LHCN-M2 (cell line): ENCODE results near the gene EHD4. TPM values are rescaled to one million over a fixed set of nuclear protein-coding genes. Genes with fewer than 3 reads are reported as not detected.

Source experiments
- DNase-seq: peaks from one replicate; pipeline ENCODE4 v3.0.0-alpha.2; 2012; ENCODE audit warnings: low read depth
- total RNA-seq: library from RNA; depleted of rRNA; stranded (reverse); fragments of >200 nt; gene quantifications from 2 replicates; pipeline ENCODE4 v1.2.3, GENCODE V29; 2014

Gene EHD4
- total RNA-seq, 1 experiment from 2014 or later: 19.8 TPM

DNA sequence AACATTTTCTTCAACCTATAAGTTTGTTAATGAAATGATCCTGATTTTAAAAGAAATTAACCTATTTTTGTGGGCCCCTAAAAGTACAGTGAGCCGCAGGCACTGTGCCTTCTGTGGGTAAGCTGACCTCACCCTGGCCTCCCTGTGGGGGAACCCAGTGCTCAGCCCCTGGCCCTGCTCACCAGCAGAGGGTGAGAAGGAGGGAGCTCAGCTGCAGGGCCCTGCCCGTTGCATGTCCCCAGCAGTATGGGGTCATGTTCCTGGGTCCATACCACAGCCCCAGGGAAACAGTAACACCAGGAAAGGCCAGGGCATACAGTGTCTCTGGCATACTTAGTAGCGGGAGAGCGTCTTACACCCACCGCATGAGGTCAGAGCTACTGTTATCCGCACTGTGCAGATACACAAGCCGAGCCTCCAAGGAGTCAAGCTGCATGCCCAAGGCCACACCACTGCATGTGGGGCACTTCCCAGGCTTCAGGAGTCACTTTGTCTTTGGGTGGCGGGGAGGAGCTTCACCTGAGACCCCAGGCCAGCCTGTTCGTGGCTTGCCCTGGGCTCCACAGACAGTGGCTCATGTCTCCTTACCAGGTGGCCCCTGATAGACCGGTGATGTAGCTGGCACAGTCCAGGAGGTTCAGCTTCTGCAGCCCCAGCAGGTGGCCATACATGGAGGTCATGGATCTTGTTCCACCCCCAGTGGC is 22.6 kb upstream of the EHD4 start:
- no peak for DNase-seq

DNA sequence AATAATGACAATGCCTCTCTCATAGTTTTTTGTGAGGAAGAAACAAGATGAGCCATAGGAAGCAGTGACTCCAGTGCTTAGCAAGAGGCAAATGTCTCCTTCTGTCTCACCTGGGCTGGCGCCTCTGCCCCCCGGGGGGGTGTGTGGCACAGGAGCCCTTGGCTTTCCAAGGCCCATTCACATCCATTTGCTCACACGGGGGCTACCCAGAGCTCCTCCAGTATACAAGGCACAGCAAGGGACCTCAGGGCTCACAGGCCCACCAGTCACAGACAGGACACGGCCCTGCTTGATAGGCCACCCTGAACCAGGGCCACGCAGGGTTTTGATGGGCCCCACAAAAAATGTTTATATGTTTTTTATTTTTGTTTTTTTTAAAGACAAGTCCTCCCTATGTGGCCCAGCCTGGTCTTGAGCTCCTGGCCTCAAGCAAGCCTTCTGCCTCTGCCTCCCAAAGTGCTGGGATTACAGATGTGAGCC is 21.9 kb upstream of the EHD4 start:
- DNase-seq: no peak

DNA sequence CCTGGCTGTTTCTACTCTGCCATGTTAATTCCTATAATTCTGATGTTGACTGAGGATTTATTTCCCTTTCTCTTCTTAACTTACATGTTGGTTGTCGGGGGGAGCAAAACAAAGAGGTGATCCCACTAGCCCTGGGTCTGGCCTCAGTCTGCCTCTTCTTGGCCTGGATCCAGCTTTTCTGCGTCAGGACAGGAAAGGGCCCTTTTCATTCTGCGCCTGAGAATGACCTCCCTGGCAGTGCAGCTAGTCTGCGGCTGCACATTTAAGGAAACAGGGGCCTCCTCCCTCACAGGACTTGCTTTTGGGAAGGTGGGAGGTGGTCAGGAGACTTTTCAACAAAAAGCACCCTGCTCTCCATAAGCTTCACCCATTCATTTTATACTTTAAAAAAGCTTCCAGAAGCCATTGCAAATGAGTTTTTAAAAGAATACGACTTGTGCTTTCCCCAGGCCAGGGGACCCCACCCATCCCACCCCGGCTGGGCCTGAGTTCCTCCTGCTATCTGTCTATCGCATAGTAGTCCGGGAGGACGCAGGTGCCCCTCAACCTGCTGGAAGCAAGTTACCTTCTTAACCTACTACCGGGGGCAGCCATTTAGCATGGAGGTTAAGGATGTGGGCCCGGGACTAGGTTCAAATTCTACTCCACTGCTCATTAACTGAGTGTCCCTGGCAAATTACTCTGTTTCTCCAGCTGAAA is 21.3 kb upstream of the EHD4 start:
- DNase-seq: no peak

DNA sequence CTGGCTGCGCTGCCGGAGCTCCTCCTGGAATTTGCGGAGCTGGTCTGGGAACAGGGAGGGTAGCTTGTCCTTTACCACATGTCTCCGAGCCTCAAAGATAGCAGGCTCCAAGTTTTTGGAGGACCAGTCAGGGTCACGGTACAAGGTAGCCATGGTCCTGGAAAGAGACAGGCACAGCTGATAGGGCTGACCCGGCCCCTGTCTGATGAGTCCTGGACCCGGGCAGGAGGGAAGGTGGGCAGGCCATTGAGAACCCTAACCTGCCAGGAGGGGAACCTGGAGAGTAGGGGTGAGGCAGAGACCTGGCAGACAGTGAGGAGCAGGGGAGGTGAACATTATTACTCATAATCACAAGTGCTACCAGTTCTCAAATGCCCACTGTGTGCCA is 20.4 kb upstream of the EHD4 start:
- no peak for DNase-seq

DNA sequence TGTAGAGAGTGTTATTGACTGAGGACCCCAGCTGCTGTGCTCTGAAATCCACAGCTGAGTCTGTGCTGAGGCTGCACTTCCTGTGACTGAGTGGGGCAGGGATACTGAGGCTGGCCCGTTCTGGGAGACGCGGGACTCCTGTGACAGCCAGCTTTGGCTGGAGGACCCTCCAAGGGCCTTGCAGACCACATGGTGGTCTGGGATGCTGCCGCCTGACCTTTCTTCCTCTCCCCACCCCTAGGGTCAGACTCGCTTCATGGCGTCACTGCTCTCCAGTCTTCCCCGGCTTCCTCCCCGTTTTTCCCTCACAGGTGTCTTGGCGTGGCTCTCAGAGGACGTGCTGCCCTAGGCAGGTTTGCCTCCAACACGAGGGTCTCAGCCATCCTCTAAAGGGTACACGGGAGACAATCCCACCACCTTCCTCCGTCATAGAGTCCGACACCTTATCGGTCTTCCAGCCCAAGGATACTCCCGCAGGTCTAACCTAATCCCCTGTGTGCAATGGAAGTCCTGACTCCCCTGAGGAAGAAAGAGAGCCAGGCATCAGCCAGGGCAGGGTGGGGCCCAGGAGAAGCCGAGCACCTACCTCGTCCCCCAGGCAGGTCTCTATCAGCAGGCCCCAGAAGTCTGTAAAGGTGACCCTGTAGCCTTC is 19.9 kb upstream of the EHD4 start:
- no peak for DNase-seq

DNA sequence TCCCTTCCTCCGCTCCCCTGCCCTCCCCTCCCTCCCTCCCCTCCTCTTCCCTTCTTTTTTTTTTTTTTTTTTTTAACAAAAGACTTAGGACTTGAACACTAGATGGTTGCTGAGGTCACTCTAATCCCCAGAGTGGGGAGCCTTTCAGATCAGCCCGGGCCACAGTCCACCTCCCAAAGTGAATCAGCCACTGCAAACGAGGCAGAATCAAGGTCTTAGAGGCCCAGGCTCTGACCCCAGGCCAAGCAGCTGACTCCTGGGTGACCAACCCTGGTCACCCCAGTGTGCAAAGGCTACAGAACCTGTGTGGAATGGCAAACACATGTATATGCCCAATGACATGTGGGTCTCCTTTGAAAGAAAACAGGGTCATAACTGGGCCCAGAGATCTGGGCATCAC is 18.3 kb upstream of the EHD4 start:
- no peak for DNase-seq

DNA sequence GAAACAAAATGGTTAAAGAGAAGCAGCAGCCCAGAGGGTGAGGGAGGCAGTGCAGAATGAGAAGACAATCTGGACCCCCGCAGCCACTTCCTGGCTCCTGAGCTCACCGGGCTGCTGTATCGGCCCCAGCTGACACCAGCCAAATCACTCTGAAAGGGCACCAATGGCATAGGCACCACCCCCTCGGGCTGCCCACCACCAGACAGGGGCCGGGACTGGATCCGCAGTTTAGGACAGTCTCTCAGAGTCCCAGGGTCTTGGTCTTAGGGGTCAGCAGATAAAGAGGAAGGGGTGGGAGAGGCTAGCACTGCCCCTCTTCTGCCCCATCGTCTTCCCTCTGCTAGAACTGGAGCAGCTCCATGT is 17.9 kb upstream of the EHD4 start:
- DNase-seq: no peak

DNA sequence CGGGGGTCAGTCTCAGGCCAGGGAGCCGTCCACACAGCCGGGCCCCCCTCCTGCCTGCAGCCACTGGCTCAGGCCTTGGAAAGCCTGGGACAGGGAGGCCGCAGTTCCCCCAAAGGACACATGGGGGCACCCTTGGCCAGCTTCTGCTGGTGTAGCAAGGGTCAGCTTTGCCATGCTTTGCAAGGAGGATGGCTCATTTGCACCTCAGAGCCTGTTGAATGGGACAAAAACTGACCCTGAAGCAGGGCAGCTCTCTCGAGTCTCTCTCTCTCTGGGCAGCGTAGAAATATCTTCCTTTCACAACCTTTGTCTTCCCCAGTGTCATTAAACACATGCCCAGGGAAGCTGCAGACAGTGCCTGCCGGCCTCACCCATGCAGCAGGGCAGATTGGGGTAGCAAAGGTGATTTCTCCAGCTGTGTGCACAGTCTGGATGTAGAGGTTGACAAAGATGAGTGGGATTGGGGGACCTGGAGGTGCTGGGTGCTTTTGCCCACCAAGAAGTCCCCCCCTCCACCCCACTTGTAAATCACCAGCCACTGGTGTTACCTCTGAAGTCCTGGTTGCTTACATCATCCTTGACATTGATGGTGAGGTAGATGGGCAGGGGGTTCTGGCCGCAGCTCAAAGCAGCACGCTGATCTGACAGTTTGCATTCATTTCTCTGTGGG is 17.4 kb upstream of the EHD4 start:
- DNase-seq: peak; percentile 53

DNA sequence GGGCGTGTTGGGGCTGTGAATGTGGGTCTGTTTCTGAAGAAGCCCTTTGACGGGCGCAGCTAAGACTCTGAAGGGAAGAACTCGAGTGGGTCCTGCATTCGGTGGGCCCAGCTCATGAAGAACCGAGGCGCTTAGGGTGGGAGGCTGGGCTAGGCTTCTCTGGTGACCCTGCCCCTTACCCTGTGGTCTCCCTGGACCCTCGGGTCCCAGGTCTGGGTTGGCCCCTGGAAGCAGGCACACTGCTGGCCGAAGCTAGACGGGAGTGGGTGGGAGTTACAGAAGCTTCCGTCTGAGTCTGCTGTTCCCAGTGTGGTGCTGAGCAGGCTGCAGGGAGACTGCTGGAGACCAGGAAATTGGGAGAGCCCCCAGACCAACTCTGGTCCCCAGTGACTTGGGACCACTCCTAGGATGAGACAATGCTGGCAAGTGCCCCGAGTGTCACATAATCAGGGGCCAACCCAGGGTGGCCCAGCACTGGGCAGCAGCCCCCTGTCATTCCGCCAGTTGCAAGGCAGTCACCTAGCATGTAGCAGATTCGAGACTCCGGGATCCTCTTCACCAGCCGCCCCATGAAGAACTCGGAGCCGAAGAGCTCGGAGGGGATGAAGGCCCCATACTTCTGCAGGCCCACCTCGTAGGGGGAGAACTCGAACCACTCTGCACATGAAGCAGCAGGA is 16.7 kb upstream of the EHD4 start:
- DNase-seq: no peak

DNA sequence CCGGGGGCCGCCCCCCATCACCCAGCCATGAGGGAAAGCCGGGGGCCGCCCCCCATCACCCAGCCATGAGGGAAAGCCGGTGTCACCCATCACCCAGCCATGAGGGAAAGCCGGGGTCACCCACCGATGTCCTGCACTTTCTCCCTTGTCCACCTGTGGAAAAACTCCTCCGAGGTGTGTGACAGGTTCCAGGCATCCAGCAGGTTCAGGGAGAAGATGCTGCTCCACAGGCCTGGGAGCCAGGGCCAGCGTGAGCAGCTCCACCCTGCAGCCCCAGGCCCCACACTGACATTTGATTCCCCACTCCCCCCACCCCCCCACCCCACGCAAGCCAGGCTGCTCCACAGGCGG is 15.5 kb upstream of the EHD4 start:
- DNase-seq: no peak

DNA sequence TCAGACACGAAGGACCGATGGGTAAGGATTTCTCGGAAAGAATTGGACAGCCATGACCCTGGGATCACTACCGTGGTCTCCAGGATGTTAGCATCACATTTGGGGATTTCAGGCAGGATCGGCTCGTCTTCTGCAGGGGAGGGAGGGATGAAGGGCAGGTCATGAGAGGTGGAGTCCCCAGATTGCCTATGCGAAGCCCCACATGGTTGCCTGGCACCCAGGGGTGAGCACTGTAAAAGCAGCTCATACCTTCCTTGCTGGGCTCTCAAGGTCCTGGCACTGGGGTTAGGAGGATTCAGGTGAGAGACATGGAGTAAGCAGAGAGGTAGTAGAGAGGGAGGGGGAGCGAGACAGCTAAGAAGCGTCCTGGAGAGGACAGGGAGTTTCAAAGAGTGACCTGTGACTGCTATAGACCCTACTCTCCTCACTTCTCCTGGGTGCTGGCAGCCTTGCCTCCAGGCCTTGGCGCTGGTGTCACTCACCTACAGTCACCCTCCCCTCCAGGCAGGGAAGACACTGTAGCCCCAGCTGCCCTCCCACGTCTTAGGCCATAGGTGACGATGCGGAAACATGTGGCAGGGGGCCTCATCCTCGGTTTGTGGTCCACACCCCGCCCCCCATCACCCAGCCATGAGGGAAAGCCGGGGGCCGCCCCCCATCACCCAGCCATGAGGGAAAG is 15.0 kb upstream of the EHD4 start:
- DNase-seq: no peak

DNA sequence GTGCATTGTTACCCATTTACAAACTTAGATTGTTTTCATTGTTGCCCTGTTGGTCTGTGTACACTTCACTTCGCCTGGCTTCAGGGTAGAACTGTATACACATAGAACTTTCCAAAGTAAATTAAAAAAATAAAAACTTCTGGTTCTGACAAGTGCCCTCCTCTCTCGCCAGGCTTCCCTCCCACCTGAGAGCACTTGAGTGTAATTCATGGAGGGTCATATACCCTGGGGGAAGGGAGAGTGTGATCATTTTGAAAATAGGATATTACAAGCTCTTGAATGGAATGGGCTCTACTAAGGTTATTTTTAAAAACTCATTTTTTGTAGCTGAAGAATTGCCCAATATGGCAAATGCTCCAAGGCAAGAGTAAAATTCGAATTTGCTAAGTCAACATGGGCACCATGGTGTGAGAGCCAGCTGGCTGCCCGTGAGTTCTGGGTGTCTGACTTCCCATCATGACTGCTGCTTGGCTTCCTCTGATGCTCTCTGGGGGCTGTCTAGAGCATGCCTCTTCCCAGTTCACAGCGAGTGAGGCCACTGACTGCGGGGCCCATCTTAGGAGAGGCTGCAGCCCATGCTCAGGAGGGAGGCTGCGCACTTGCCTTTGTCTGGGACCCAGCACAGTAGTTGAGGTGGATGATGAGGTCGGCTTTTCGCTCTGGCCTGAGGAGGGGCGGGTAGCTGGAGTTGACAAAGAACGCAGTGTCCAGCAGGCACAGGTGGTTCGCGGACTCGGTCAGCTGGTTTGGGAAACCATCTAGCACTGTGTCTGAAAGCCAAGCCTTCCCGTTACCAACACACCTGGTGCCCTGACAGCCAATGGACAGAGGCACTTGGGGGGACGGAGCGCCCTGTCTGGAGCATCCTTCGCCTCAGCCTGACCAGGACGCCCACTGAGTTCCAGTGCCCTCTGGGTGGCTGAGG is 13.1 kb upstream of the EHD4 start:
- DNase-seq: no peak

DNA sequence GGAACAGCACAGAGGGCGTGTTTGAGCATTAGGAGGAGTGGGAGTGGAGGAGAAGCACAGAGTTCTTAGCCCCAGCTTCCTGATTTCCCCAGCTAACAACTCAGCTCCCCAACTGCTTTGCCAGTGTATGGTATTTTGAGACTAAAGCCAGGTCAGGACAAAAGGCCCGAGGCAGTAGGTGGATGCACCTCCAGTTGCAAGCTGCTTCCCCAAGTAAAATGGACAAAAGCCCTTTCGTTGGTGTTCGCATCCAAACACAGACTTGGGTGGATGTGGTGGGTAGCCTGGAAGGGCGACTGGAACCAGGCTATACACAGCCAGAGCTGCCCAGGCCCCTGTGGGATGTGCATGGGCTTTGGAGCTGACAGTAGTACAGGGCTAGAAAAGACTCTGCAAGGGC is 12.3 kb upstream of the EHD4 start:
- DNase-seq: no peak

DNA sequence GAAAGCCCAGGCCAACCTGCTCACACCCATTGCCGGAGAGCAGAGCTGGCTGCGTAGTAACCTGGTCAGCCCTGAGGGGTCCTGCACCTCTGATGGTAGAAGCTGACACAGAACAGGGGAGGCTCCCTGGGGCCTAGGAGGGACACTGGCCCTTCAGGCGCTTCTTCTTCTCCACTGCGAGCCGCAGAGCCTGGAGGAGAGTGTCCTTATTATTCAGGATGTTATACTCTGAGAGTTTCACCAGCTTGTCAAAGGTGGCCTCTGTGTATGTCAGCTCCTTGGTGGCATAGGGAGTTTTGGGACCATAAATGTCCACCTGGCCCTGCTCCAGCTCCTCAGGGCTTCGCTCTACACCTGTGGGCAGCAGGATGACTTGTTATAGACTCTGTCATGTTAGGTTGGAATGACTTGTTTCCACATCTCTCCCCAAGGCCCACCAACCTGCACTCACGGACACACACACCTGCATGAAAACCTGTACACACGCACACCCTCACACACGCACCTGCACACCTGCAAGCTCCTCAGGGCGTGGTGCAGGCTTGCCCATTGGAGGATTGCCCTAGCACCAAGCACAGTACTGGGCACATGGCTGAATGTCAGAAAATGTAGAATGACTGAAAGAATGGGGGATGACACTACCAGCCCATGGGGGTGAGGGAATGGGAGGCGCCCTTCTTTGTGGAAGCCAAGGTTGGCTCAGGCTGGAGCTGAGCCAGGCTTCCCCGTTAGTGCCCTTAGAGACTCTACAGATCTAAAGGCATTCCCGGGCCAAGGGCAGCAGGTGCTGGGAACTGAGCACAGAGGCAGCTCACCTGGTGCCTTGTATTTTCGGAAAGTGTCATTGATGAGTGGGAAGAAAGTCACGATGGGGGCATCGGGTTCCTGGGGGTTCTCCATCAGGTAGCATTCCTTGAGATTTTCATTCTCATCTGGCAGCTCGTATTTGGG is 11.5 kb upstream of the EHD4 start:
- no peak for DNase-seq

DNA sequence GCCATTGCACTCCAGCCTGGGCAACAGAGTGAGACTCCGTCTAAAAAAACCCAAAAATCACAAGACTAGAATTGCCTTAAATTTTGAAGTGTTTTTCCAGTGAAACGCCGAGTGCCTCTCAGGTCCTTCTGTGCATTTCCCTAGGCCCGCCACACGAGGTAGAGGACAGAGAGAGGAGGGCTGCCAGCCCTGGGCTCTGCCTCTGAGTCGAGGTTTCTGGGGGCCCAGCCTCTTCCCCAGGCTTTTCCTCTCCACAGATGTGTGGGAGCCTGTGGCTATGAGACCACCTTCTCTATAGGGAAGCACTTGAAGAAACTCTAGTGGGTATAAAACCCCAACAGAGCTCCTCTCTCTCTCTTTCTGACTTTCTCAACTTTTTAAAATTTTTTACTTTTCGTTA is 10.9 kb upstream of the EHD4 start:
- no peak for DNase-seq

DNA sequence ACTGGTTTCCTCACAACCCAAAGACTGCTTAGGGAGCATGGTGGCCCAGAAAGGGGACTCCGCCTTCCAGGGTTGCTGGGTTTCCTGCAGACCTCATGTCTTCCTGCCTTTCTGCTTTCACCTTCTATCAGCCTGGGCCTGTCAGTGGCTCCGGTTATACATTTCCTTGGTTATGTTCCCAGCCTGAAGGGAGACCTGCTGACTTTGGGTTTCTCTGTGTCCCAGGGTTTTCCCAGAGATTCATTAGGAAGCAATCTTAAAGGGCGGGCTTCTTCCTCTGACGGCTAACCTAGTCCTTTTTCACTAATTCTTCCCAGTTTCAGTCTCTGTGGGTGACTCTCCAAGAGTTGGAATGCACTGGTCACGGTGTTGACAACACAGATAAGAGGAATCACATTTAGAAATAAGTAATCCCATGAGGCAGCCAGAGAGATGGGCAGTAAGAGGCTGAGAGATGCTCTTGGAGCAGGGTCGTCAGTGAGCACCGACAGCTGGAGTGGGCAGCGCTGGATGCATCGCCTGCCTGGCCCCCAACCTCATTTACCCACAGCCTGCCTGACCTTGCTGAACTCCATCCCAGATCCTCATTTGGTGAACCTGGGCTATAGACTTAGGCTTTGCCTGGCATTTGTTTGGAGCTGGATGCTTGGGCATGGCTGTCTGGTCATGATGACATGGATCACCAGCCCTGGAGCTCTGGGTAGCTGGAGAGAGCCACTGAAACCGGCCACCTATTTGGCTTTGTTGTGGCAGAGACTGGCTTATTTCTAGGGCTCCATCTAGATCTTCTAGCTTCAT is 10.0 kb upstream of the EHD4 start:
- no peak for DNase-seq

DNA sequence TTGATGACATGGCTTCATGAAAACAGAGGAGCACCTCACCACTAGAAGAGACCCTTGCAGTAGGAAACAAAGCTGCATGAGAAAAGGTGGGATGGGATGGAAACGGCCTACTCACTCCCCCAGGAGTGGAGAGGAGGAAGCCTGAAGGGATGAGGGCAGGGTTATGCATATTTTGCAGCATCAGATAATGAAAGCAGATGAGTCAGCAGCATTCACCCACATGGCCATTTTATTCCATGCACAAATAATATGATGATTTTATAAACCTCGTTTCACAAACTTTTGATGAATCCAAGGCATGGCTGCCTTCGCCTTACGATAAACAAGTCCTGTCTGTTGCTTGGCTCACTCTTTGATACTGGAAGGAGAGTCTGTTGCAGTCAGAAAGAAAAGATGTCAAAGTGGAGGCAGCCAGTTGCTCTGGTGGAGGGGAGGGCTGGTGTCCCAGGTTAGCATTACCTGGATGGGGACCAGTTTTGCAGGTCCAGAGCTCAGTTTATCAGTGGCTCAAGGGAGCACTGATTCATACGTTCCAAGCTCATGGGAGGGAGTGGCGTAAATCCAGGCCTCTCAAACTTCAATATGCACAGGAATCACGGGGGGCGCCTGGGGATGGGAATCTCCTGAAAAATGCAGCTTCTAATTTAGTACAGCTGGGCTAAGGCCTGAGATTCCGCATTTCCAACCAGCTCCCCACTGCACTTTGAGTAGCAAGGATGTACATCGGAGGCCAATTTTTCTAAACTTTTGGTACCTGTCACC is 9.2 kb upstream of the EHD4 start:
- DNase-seq: no peak
